ENCODE data around the gene VTI1A. TPM values are rescaled to one million over a fixed set of nuclear protein-coding genes. Genes with fewer than 3 reads are reported as not detected.

VTI1A gene
- total RNA-seq, 1 experiment from 2014 or later, result 44.4 TPM

DNA sequence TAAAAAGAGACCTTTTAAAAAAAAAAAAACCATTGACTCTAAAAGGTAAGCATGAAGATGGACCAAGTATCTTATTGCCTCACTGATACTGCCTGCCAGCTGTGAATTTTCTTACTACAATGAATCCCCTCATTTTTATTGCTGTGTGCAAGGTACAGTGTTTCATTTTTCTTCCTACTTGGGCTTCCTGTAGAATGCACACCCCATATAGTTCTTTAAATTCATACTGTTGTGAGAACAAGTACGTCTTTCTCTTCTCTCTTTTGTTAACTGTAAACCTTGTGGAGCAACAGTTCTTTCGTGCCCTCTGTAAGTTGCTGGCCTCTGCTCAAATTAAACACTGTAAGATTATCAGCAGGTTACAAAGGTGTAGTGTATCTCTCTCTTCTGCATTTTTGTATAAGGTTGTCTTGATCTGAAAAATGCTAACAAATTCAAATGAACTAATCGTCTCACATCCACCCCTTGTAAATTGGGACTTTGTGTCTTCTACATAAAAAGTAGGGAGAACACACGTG is 105.6 kb downstream of the VTI1A start:
- Mint-ChIP-seq H3K9me3 (ENCODE audit: unreplicated experiment) (no peaks in the 10 kb centered on the region), H3K36me3 (ENCODE audit: insufficient read depth, unreplicated experiment) (no peaks in the 10 kb centered on the region), H3K27ac (ENCODE audit: low read depth, unreplicated experiment) (no peak overlapping the region), H3K4me1 (ENCODE audit: insufficient read depth, unreplicated experiment) (no peaks in the 10 kb centered on the region), H3K4me3 (ENCODE audit: unreplicated experiment) (no peak overlapping the region), H3K27me3 (ENCODE audit: insufficient read depth, unreplicated experiment) (no peaks in the 10 kb centered on the region)
- ChIA-PET POLR2A (interaction anchor here (0.6 kb wide), 1 partner anchor 788 kb away, joined by 3 read pairs; no protein-coding TSS in a partner anchor), CTCF (no interaction called here)
- TF ChIP-seq, protein P1, sequence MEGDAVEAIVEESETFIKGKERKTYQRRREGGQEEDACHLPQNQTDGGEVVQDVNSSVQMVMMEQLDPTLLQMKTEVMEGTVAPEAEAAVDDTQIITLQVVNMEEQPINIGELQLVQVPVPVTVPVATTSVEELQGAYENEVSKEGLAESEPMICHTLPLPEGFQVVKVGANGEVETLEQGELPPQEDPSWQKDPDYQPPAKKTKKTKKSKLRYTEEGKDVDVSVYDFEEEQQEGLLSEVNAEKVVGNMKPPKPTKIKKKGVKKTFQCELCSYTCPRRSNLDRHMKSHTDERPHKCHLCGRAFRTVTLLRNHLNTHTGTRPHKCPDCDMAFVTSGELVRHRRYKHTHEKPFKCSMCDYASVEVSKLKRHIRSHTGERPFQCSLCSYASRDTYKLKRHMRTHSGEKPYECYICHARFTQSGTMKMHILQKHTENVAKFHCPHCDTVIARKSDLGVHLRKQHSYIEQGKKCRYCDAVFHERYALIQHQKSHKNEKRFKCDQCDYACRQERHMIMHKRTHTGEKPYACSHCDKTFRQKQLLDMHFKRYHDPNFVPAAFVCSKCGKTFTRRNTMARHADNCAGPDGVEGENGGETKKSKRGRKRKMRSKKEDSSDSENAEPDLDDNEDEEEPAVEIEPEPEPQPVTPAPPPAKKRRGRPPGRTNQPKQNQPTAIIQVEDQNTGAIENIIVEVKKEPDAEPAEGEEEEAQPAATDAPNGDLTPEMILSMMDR (IDR thresholded peaks at IDR 0.05; ENCODE audit: unreplicated experiment), result no peak
- no peak for DNase-seq (ENCODE audit: unreplicated experiment)
- intact Hi-C loops (cut with micrococcal nuclease), result no loop called here
- BruUV-seq (replicated peaks), result no TSS peak

- no peaks in the 10 kb centered on the region for H3K9me3 Mint-ChIP-seq (ENCODE audit: unreplicated experiment)
- intact Hi-C loops (cut with micrococcal nuclease), result no loop called here
- H3K27me3 Mint-ChIP-seq (ENCODE audit: insufficient read depth, unreplicated experiment), result no peaks in the 10 kb centered on the region
- no peaks in the 10 kb centered on the region for H3K36me3 Mint-ChIP-seq (ENCODE audit: insufficient read depth, unreplicated experiment)
- H3K4me1 Mint-ChIP-seq (ENCODE audit: insufficient read depth, unreplicated experiment), result no peaks in the 10 kb centered on the region
- BruUV-seq (replicated peaks), result no TSS peak
- H3K27ac Mint-ChIP-seq (ENCODE audit: low read depth, unreplicated experiment), result no peak overlapping the region
- POLR2A ChIA-PET, result interaction anchor here (1.9 kb wide), 1 partner anchor 8 kb away, joined by 7 read pairs; no protein-coding TSS in a partner anchor
- H3K4me3 Mint-ChIP-seq (ENCODE audit: unreplicated experiment), result no peak overlapping the region
- no peak for DNase-seq (ENCODE audit: unreplicated experiment)
- TF ChIP-seq, protein P1 (IDR thresholded peaks at IDR 0.05; ENCODE audit: unreplicated experiment), result no peak
- CTCF ChIA-PET, result interaction anchor here (0.6 kb wide), 1 partner anchor 923 kb away, joined by 3 read pairs; no protein-coding TSS in a partner anchor
Observed at GRCh38 chr10:112553315-112553714, 106.3 kb downstream of the VTI1A start.

DNA sequence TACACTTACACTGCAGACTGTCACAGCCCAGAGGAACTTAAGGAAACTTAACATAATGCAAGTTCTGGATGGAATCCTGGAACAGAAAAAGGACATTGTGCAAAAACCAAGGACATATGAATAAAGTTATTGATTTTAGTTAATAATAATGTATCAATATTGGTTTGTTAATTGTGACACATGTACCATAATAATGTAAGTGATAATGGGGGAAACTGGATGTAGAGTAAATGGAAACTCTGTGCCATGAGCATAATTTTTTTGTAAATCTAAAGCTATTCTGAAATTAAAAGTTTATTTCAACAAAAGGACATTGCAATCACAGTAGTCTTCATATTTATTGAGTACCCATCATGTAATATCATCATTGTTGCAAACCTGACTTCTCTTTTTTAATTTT is 107.2 kb downstream of the VTI1A start:
- Mint-ChIP-seq H3K4me3 (ENCODE audit: unreplicated experiment) (no peak overlapping the region), H3K36me3 (ENCODE audit: insufficient read depth, unreplicated experiment) (no peaks in the 10 kb centered on the region), H3K9me3 (ENCODE audit: unreplicated experiment) (no peaks in the 10 kb centered on the region), H3K27me3 (ENCODE audit: insufficient read depth, unreplicated experiment) (no peaks in the 10 kb centered on the region), H3K4me1 (ENCODE audit: insufficient read depth, unreplicated experiment) (no peaks in the 10 kb centered on the region), H3K27ac (ENCODE audit: low read depth, unreplicated experiment) (no peak overlapping the region)
- ChIA-PET POLR2A (interaction anchor here (1.9 kb wide), 1 partner anchor 9 kb away, joined by 7 read pairs; no protein-coding TSS in a partner anchor), CTCF (no interaction called here)
- DNase-seq (ENCODE audit: unreplicated experiment), result no peak
- intact Hi-C loops (cut with micrococcal nuclease), result no loop called here
- BruUV-seq (replicated peaks), result no TSS peak
- TF ChIP-seq, protein P1 (IDR thresholded peaks at IDR 0.05; ENCODE audit: unreplicated experiment), result no peak

DNA sequence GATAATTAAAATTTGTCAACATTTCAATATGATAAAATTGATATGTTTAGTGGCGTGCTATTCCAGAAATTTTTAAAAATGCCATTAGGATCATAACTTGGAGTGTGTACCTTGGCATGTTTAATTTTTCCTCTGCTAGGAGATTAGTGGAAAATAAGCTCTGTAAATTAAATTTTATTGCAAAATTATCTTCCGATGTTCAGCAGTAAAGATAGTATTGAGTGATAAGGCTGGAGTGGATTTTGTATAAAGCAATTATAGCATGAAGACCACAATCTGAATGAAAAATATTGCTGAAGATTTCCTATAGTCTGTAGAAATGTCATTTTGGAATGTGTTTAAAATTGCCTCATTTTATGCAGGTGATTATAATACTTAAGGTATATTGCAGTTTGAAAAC is 110.2 kb downstream of the VTI1A start:
- intact Hi-C loops (cut with micrococcal nuclease), result no loop called here

More for the DNA sequence above, 110.2 kb downstream of the VTI1A start:
- no peak for DNase-seq (ENCODE audit: unreplicated experiment)
- H3K27ac Mint-ChIP-seq (ENCODE audit: low read depth, unreplicated experiment), result no peak overlapping the region
- ChIA-PET CTCF (interaction anchor here (1.2 kb wide), 1 partner anchor 85 kb away, joined by 4 read pairs; no protein-coding TSS in a partner anchor), POLR2A (no interaction called here)
- no peaks in the 10 kb centered on the region for H3K4me1 Mint-ChIP-seq (ENCODE audit: insufficient read depth, unreplicated experiment)
- H3K4me3 Mint-ChIP-seq (ENCODE audit: unreplicated experiment), result no peak overlapping the region
- no peaks in the 10 kb centered on the region for H3K36me3 Mint-ChIP-seq (ENCODE audit: insufficient read depth, unreplicated experiment)
- no peaks in the 10 kb centered on the region for H3K9me3 Mint-ChIP-seq (ENCODE audit: unreplicated experiment)
- BruUV-seq (replicated peaks), result no TSS peak
- TF ChIP-seq, protein P1 (IDR thresholded peaks at IDR 0.05; ENCODE audit: unreplicated experiment), result no peak
- H3K27me3 Mint-ChIP-seq (ENCODE audit: insufficient read depth, unreplicated experiment), result no peaks in the 10 kb centered on the region

Measured in MCF 10A (cell line).